Mucosa of descending colon (tissue), 3 donors: ENCODE results near the gene FRAT2. TPM values are rescaled to one million over a fixed set of nuclear protein-coding genes. Genes with fewer than 3 reads are reported as not detected.

Experiments used
- ATAC-seq: fragments of 200-7000 bp; cut with Tn5 transposase; one replicate; pipeline ENCODE4 v1.9.1; 2020; ENCODE audit warnings: mild to moderate bottlenecking, moderate library complexity
- DNase-seq, 3 donors: peaks; one replicate each; pipeline ENCODE4 v3.0.0-alpha.2; 2020
- H3K36me3 ChIP-seq: fragments of 200-600 bp; one replicate; pipeline ENCODE4 v1.8.0; 2021; ENCODE audit warnings: low read depth, mild to moderate bottlenecking
- H3K4me1 ChIP-seq: fragments of 200-600 bp; one replicate; pipeline ENCODE4 v1.8.0; 2021; ENCODE audit warnings: low read depth, mild to moderate bottlenecking
- H3K4me3 ChIP-seq: fragments of 200-600 bp; one replicate; pipeline ENCODE4 v1.8.0; 2021; ENCODE audit warnings: mild to moderate bottlenecking
- H3K9me3 ChIP-seq: fragments of 200-600 bp; one replicate; pipeline ENCODE4 v1.8.0; 2021; ENCODE audit warnings: mild to moderate bottlenecking
- intact Hi-C, 2 donors: fragments of 100-400 bp; cut with DNase I in 1 of 2; cut with micrococcal nuclease in 1 of 2; formaldehyde crosslinking; loops; one replicate each; pipeline versions ENCODE4 v1.11.0 to v1.11.1; 2022; cut with DNase I, micrococcal nuclease
- total RNA-seq, 3 donors: library from RNA; stranded (reverse); fragmentation: NEBNext Ultra II Directional in 2 of 3; extraction: Animal tissue kit (Norgen Biotek cat#: 25700) in 2 of 3; gene quantifications; one replicate each; pipeline versions ENCODE4 v1.2.1 to v1.2.4, GENCODE V29; 2021 to 2023
- TF ChIP-seq, protein P1 (sequence below): fragments of 200-600 bp; IDR thresholded peaks from one replicate; pipeline ENCODE4 v1.8.0; 2022; ENCODE audit warnings: antibody characterized with exemption, mild to moderate bottlenecking
- donor health status: DM: no; HTN: no; CAD: no; lungs with moderate emphysema.
- donor health status: DM: no; HTN: no; CAD: no.
- donor health status: DM: no; HTN: yes; CAD: no.

The FRAT2 gene
- total RNA-seq, 3 donors from 2014 or later, result 26.2 to 42.5 (median 33.3) TPM

DNA sequence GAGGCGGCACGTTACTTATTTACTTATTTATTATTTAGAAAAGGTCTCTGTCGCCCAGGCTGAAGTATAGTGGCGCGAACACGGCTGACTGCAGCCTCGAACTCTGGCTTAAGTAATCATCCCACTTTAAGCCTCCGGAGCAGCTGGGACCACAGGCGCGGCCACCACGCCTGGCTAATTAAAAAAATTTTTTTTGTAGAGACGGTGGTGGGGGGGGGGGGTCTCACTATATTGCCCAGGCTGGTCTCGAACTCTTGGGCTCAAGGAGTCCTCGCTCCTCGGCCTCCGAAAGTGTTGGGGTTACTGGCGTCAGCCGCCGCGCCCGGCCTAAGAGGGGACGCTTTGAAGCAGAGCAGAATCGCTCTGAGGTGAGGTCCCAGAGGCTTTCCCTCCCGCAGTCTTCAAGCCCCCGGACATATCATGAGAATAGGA lies 675 bp upstream of the FRAT2 start:
- Histone ChIP-seq H3K9me3 (no peaks in the 10 kb centered on the region), H3K4me1 (peaks cover 38% of the 10 kb centered on the region), H3K36me3 (no peaks in the 10 kb centered on the region), H3K4me3 (peak overlapping the region; percentile 80)
- ATAC-seq, result no peak
- intact Hi-C loops, result no loop called here
- peak in 2 of 3 donors; percentile 52 to 67 for DNase-seq
- TF ChIP-seq, protein P1, sequence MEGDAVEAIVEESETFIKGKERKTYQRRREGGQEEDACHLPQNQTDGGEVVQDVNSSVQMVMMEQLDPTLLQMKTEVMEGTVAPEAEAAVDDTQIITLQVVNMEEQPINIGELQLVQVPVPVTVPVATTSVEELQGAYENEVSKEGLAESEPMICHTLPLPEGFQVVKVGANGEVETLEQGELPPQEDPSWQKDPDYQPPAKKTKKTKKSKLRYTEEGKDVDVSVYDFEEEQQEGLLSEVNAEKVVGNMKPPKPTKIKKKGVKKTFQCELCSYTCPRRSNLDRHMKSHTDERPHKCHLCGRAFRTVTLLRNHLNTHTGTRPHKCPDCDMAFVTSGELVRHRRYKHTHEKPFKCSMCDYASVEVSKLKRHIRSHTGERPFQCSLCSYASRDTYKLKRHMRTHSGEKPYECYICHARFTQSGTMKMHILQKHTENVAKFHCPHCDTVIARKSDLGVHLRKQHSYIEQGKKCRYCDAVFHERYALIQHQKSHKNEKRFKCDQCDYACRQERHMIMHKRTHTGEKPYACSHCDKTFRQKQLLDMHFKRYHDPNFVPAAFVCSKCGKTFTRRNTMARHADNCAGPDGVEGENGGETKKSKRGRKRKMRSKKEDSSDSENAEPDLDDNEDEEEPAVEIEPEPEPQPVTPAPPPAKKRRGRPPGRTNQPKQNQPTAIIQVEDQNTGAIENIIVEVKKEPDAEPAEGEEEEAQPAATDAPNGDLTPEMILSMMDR, result no peak

DNA sequence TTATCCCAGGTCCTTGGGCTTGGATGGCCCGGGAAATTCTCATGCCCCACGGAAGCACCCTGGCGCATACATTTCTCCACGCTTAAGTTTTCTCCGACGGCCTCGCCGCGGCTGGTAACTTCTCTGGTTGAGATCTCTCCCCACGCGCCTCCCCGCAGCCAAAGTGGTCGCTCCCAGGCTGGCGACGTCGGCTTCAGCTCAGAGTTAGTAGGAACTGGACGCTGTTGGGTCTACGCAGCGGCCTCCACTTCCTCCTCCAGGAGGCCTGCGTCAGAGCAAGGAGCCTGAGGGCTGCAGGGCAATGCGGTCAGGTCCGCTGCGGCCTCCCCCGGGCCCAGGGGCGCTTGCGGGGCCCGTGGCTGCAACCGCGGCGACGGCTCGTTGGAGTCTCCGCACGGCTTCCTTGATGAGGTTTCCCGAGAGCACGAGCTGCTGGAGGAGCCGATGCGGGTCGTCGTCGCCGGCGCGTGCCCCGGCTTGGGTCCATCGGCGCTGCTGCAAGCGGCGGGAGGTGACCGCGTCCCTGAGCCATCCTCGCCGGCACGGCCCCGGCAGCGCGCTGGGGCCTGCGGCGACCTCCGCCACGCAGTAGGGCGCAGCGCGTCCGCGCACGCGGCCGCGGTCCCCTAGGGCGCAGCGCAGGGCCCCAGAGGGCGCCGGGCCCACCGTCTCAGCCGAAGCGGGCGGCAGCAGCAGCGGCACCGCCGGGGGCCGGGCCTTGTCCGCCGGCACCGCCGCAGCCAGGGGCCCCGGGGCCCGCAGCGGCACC lies 744 bp downstream of the FRAT2 start:
- intact Hi-C loops, result no loop called here

GRCh38 chr10:97333351-97333600 lies 1.3 kb downstream of the FRAT2 start:
- intact Hi-C loops, result no loop called here
- TF ChIP-seq, protein P1, result no peak
- Histone ChIP-seq H3K36me3 (no peaks in the 10 kb centered on the region), H3K9me3 (no peaks in the 10 kb centered on the region), H3K4me3 (peak overlapping the region; percentile 80), H3K4me1 (peaks cover 56% of the 10 kb centered on the region)
- DNase-seq (no peak), ATAC-seq (no peak)

More for the DNA sequence above, 744 bp downstream of the FRAT2 start:
- ATAC-seq, result peak; percentile 44
- peaks cover 52% of the 10 kb centered on the region for H3K4me1 ChIP-seq
- peak; percentile 64 to 84 (median 76) for DNase-seq
- H3K4me3 ChIP-seq, result peak overlapping the region; percentile 80
- H3K9me3 ChIP-seq, result no peaks in the 10 kb centered on the region
- TF ChIP-seq, protein P1, result no peak
- no peaks in the 10 kb centered on the region for H3K36me3 ChIP-seq

DNA sequence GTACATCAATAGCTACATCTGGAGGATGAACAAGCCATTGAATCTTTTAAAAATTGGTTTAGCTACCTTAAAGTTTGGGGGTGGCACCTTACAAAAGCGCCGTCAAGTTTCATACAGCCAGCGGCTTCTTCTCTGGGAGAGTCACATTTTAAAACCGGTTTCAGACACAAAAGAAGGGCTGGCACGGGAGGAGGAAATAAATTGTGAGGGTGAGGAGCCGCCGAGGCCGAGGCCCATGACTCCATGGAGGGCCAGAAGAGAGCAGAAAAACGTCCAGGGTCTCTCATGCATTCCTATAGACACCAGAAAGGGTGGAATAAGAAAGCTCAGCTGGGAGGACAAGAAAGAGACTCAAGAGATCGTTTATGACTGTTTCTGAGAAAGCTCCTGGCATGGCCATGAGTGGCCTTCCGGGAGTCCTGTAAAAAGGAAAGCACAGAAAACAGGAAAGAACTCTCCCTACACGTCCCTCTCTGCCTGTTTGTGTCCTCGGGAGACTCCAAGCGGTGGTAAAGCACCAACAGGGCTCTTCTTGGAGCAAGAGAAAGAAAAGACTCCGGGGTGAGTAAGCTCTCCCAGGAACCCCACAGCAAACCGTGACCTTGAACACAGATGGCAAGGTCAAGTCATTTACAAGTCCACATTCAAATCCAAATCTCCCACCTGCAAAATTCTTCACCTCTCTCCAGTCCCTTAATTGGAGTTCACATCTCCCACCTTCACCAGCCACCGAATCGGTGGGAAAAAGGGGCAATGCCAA lies 1.8 kb downstream of the FRAT2 start:
- Histone ChIP-seq H3K4me3 (peak overlapping the region; percentile 80), H3K36me3 (no peaks in the 10 kb centered on the region), H3K4me1 (peaks cover 61% of the 10 kb centered on the region), H3K9me3 (no peaks in the 10 kb centered on the region)
- TF ChIP-seq, protein P1, result no peak
- peak; percentile 20 for ATAC-seq
- peak in 2 of 3 donors; percentile 55 to 68 for DNase-seq
- intact Hi-C loops, result no loop called here

DNA sequence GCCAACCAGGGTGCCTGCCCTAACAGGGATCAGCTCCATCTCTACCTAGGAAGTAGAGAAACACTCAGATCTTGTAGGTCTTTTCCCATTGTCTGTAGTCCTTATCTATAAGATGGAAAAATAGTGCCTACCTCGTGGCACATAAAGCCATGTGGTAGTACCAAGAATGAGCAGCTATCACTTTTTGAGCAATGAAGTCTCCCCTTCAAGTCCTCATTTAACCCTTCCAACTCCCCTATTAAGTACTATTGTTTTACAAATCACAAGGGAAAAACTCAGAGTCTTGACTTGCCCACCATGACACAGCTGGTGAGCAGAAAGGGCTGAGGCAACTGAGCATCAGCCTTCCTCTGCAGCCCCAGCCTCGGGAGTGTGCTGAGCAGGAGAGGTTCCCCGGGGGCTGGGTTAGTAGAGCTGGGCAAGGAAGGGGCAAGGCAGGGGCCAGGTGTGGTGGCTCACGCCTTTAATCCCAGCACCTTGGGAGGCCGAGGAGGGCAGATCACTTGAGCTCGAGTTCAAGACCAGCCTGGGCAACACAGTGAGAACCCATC lies 3.3 kb downstream of the FRAT2 start:
- Histone ChIP-seq H3K4me3 (no peak overlapping the region), H3K9me3 (no peaks in the 10 kb centered on the region), H3K36me3 (no peaks in the 10 kb centered on the region), H3K4me1 (peaks cover 62% of the 10 kb centered on the region)
- TF ChIP-seq, protein P1, result no peak
- DNase-seq (peak in 1 of 3 donors; percentile 35), ATAC-seq (no peak)
- intact Hi-C loops, result no loop called here
